ENCODE data around the gene SCTR. TPM values are rescaled to one million over a fixed set of nuclear protein-coding genes. Genes with fewer than 3 reads are reported as not detected.

The SCTR gene
- polyA plus RNA-seq, 3 donors from 2014 or later: not detected

DNA sequence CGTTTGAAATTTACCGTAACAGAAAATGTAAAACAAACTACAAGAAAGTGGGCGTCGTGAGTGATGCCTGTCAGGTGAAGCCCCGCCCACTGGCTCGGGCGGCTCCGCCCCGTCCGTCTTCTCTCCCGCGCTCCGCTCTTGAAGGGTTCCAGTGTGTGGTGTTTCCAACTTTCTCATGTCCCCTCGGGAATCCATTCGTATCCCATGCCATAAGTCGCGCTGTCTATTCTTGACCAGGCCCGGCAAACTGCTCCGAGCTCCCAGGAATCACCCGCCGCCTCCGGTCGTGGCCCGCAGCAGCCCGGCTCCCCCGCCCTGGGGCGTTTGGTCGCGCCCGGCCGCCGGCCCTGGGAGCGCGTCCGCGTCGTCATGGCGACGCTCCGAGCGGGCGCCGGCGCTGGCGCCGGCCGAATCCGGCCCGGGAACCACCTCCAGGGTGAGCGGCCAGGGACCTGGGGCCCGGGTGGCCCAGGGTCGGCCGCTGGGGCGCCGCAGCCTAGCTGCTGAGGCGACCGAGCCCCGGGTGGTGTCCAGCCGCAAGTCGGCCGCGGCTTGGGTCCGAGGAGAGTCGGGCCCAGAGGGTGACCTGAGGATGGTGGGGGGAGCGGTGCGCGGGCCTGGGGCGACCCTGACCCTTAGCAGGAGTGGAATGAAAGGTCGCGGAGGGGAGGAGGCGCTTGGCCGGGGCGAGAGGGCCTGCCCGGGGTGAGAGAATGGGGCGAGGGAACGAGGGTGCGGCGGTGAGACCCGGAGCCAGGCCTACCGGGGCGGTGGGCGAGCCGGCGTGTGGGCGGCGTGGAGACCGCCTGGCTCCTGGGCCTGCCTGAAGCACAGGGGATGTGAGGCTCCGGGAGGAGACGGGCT, 20.0 kb upstream of the SCTR start, which contains the start of gene CFAP221:
Gene CFAP221, plus strand, starts transcription at position 375 of the 864 bp plus-strand sequence. CDS start 1,683 bp downstream, outside the sequence.
- Mint-ChIP-seq H3K9me3 (peaks cover 0 to 7% (median 0%) of the 10 kb centered on the region in 6 donors), H3K4me3 (peak within 1 kb of the TSS; percentile 56 to 79 (median 72)), H3K27me3 (ENCODE audit: low read depth in 3 of 3) (peaks cover 15 to 33% (median 28%) of the 10 kb centered on the region in 3 donors), H3K27ac (no peak within 1 kb of the TSS), H3K36me3 (peaks cover 0 to 4% (median 3%) of the 10 kb centered on the region in 3 donors), H3K4me1 (peaks cover 9 to 13% of the 10 kb centered on the region in 2 donors)
- DNase-seq: peak; percentile 16 to 33 (median 24)

DNA sequence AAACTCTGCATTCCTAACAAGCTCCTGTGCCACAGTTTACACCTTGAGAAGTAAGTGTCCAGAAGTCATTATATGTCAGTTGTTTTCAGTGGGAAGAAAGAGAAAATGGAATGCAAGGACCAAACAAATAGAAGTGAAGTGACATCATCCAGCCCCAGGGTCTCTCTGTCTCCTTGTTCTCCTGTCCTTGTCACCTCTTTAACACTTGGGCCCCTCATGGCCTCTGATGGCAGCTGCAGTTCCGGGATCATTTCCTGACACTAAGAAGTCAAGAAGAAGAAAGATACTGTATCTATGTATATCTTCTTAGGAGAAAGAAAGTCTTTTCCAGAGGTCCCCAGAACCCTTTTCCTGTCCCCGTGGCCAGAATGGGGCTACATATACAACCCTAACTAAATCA, 17.2 kb upstream of the SCTR start:
- Mint-ChIP-seq H3K27ac (no peak overlapping the region), H3K27me3 (ENCODE audit: low read depth in 3 of 3) (peaks cover 10 to 33% (median 19%) of the 10 kb centered on the region in 3 donors), H3K36me3 (peaks cover 0 to 4% (median 3%) of the 10 kb centered on the region in 3 donors), H3K4me1 (peaks cover 9 to 13% of the 10 kb centered on the region in 2 donors), H3K9me3 (peaks cover 0 to 7% (median 0%) of the 10 kb centered on the region in 6 donors), H3K4me3 (no peak overlapping the region)
- no peak for DNase-seq

DNA sequence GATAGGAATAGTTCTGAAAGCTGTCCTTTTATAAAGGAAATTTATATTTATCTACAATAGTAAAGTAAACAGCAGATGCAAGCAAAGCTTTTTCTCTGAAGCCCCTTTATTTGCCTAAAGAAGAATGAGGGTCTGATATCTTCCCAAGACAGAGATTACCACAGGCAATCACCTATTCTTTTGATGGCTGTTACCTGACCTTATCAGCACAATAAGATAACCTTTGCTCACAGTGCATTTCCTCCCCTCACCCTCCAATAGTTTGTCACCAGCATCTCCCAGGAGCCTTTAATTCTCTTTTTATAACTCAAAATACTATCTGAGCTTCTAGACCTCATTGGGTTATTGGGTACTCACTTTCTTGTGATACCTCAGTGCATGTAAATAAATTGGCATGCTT, 13.5 kb upstream of the SCTR start:
- H3K27me3 Mint-ChIP-seq (ENCODE audit: low read depth in 3 of 3): peaks cover 5 to 12% (median 8%) of the 10 kb centered on the region in 3 donors
- H3K4me3 Mint-ChIP-seq: no peak overlapping the region
- peaks cover 0 to 3% (median 0%) of the 10 kb centered on the region in 3 donors for H3K36me3 Mint-ChIP-seq
- no peaks in the 10 kb centered on the region for H3K4me1 Mint-ChIP-seq
- DNase-seq: no peak
- H3K9me3 Mint-ChIP-seq: peaks cover 5 to 24% (median 13%) of the 10 kb centered on the region in 6 donors
- H3K27ac Mint-ChIP-seq: no peak overlapping the region

DNA sequence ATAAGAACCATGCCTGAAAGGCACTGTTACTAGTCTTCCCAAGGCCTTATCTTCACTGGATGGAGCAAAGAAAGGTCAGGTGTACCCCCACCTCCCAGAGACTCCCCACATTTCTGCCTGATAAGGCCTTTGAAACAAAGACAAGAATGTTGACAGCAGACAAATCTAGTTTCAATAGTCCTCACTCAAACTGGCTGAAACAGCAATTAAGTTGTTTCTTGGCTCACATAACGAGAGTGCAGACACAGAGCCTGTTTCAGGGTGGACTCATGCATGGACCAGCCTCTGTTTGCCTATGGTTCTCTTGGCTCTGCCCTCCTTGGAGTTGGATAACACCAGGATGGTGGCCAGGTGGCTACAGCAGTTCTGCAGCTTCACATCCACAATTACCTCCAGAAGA, 12.4 kb upstream of the SCTR start:
- Mint-ChIP-seq H3K27me3 (ENCODE audit: low read depth in 3 of 3) (peaks cover 3 to 4% (median 3%) of the 10 kb centered on the region in 3 donors), H3K9me3 (peaks cover 5 to 30% (median 14%) of the 10 kb centered on the region in 6 donors), H3K27ac (no peak overlapping the region), H3K4me1 (no peaks in the 10 kb centered on the region), H3K36me3 (peaks cover 0 to 3% (median 0%) of the 10 kb centered on the region in 3 donors), H3K4me3 (no peak overlapping the region)
- no peak for DNase-seq

DNA sequence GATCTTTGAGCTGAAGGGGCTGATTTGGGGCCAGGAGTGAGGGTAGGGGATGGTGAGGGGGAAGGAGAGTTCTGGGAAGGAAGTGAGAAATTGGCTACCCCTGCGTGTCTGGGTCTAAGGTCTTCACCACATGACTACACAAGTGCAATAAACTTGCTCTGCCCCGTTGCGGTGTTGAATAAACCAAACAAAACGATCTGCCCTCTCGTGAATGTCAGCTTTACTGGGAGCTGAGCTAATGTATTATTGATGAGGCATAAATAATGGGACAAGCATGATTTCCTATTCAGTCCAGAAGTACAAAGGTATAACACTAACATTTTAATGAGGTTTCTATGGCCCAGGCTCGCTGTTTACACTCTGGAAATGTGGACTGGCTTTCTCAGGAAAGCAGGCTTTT, 11.9 kb upstream of the SCTR start:
- Mint-ChIP-seq H3K27ac (no peak overlapping the region), H3K36me3 (peaks cover 0 to 3% (median 0%) of the 10 kb centered on the region in 3 donors), H3K27me3 (ENCODE audit: low read depth in 3 of 3) (peaks cover 0 to 3% (median 2%) of the 10 kb centered on the region in 3 donors), H3K9me3 (peaks cover 5 to 30% (median 14%) of the 10 kb centered on the region in 6 donors), H3K4me3 (no peak overlapping the region), H3K4me1 (no peaks in the 10 kb centered on the region)
- DNase-seq: no peak

DNA sequence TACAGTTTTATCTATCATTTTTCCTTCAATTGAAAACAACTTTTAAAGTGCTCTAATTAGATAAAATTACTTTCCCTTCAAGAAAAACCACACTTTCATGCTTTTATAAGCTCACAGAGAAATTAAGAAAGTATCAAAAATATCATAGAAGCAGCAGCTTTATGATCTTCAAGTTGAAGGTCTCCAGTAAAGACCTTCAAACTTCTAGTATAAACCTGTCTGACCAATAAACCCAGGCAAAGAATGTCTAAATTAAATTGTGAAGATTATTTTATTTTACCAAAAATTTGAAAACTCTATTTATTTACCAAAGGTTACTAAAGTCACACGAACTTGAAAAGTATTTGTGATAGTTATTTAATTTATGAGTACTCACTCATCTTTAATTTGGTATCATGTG, 9.3 kb upstream of the SCTR start:
- no peaks in the 10 kb centered on the region for H3K4me1 Mint-ChIP-seq
- H3K9me3 Mint-ChIP-seq: peaks cover 5 to 30% (median 14%) of the 10 kb centered on the region in 6 donors
- peaks cover 2 to 5% (median 3%) of the 10 kb centered on the region in 3 donors for H3K27me3 Mint-ChIP-seq (ENCODE audit: low read depth in 3 of 3)
- H3K4me3 Mint-ChIP-seq: no peak overlapping the region
- H3K27ac Mint-ChIP-seq: no peak overlapping the region
- no peak for DNase-seq
- peaks cover 0 to 3% (median 0%) of the 10 kb centered on the region in 3 donors for H3K36me3 Mint-ChIP-seq

DNA sequence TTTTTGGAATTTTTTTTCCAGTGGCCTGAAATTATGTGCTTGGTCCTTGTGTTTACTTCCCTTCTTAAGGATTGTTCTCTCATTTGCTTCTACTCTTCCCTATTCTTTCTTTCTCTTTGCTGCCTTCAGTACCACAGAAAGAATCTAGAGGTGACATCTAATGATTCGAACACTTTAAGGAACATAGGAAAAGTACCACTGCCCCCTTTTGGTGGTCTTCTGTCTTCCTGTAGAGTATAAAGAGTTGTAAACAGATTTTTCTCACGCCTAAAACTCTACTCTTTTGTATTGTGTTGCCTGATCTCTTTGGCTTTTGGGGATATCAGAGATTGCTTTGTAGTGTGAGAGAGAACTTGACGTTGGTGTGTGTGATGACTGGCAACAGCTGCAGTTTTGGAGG, 7.0 kb upstream of the SCTR start:
- Mint-ChIP-seq H3K9me3 (peaks cover 5 to 30% (median 14%) of the 10 kb centered on the region in 6 donors), H3K4me3 (no peak overlapping the region), H3K36me3 (peaks cover 0 to 3% (median 0%) of the 10 kb centered on the region in 3 donors)

DNA sequence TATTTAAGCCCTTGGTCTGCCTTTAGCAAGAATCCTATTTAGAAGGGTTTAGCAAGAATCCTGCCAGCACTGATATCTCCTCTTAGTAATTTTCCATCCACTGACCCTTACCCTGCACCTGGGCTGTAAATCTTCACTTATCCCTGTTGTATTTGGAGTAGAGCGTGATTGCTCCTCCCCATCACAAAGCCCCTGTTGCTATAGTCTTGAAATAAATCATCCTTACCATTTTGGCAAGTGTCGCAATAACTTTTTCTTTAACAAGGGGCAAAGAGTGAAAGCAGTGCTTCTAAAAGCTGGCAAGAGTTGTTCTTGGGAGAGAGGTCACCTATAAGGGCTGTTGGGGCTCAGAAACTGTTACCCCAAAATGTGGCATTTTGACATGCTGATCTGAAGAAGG, 3.7 kb upstream of the SCTR start:
- no peak overlapping the region for H3K27ac Mint-ChIP-seq
- peaks cover 7 to 16% (median 12%) of the 10 kb centered on the region in 3 donors for H3K27me3 Mint-ChIP-seq (ENCODE audit: low read depth in 3 of 3)
- H3K4me1 Mint-ChIP-seq: no peaks in the 10 kb centered on the region
- H3K4me3 Mint-ChIP-seq: no peak overlapping the region
- peaks cover 0 to under 1% (median 0%) of the 10 kb centered on the region in 3 donors for H3K36me3 Mint-ChIP-seq
- DNase-seq: no peak
- peaks cover under 1 to 10% (median 2%) of the 10 kb centered on the region in 6 donors for H3K9me3 Mint-ChIP-seq

More for the DNA sequence above, 7.0 kb upstream of the SCTR start:
- H3K27me3 Mint-ChIP-seq (ENCODE audit: low read depth in 3 of 3): peaks cover 2 to 9% (median 4%) of the 10 kb centered on the region in 3 donors
- H3K27ac Mint-ChIP-seq: no peak overlapping the region
- no peaks in the 10 kb centered on the region for H3K4me1 Mint-ChIP-seq
- no peak for DNase-seq

DNA sequence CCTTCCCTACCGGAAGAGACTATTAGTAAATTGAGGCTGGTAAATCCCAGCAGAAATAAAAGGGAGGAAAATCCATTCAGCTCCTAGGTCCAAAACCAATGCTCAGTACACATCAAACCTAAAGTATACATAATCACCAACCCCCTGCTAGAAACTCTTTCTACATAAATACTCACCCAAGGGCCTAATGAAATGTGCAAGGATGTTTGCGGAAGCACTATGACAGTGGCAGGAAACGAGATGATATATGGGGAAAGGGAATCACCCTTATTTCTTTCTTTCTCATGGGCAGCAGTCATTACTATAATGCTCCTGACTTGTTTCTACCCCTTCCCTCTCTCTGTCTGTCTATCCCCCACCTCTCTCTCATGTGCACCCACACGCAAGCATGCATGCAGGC, 1.3 kb upstream of the SCTR start:
- Mint-ChIP-seq H3K27ac (no peak overlapping the region), H3K4me1 (no peaks in the 10 kb centered on the region), H3K9me3 (peaks cover 0 to 3% (median 0%) of the 10 kb centered on the region in 6 donors), H3K4me3 (no peak overlapping the region), H3K27me3 (ENCODE audit: low read depth in 3 of 3) (peaks cover 11 to 24% (median 13%) of the 10 kb centered on the region in 3 donors), H3K36me3 (no peaks in the 10 kb centered on the region)
- DNase-seq: no peak

DNA sequence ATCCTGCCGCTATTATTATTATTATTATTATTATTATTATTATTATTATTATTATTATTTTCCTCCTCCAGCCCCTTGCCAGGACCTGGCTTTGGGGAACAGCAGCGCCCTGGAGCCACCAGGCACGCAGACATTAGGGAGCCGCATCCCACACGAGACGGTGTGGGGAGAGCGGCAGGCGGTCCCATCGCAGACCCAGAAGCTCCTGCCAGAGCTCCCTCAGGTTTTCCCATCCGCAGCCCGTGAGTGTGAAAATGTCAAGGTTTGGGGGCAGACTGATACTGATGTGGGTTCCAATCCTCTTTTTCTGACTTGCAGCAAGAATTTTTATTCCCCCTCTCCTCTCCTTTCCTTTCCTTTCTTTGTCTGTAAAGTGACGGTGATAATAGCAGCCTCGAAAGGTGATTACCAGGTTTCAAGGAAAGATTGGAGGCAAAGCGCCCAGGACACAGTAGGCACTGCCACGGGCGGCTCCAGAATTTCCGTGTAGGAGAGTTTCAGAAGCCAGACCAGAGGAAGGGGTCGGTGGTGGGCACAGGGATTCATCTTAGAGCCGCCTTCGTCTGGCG, 816 bp downstream of the SCTR start:
- no peak overlapping the region for H3K27ac Mint-ChIP-seq
- no peaks in the 10 kb centered on the region for H3K36me3 Mint-ChIP-seq
- no peak for DNase-seq
- H3K4me3 Mint-ChIP-seq: no peak overlapping the region
- H3K4me1 Mint-ChIP-seq: no peaks in the 10 kb centered on the region
- peaks cover 8 to 22% (median 17%) of the 10 kb centered on the region in 3 donors for H3K27me3 Mint-ChIP-seq (ENCODE audit: low read depth in 3 of 3)
- H3K9me3 Mint-ChIP-seq: peaks cover 0 to 3% (median 0%) of the 10 kb centered on the region in 6 donors

DNA sequence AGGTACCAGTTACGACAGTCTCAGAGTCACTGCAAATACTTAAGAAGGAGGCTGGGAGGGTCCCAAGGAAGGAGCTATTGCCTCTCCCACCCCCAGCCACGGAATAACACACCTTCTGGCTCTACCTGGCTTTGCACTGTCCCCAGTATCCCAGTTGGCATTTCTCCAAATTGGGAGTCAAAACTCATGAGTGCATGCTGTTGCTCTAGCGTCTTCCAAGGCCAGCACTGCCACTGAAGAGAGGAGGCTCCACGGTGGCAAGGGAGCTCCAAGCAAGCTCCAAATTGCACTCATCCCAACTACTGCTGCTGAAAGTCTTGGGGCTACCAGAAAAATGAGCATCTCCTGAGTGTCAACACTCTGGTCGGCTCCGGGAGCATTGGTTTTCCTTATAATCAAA, 1.6 kb downstream of the SCTR start:
- Mint-ChIP-seq H3K4me3 (no peak overlapping the region), H3K27ac (no peak overlapping the region), H3K9me3 (peaks cover 0 to 3% (median 0%) of the 10 kb centered on the region in 6 donors), H3K27me3 (ENCODE audit: low read depth in 3 of 3) (peaks cover 8 to 23% (median 17%) of the 10 kb centered on the region in 3 donors), H3K36me3 (no peaks in the 10 kb centered on the region), H3K4me1 (no peaks in the 10 kb centered on the region)
- DNase-seq: no peak

DNA sequence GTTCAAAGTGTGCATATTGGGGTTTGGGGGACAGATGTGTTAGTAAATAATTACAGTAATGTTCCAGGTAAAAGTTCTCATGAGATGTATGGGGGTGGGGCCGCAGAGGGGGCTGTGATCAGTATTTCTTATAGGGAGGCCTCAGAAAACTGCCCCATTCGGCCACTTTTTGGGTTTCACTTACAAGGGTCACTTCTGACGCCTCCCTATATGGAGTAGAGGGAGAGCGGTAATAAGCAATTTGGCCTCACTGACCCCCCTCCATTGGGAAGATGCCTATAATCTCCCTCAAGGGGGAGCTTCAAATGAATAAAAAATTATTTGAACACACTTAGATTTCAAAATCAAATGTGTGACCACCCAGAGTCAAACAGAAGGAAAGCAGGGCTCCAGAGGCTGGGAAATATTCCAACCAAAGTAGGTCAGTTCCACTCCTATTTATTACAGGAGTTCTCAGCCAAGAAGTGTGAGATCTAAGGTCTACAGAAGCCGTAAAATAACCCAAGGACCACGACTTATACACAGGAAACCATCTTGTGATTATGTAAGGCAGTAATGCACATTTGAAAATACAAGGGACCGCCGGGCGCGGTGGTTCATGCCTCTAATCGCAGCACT, 2.7 kb downstream of the SCTR start:
- Mint-ChIP-seq H3K27me3 (ENCODE audit: low read depth in 3 of 3) (peaks cover 8 to 23% (median 16%) of the 10 kb centered on the region in 3 donors), H3K4me3 (no peak overlapping the region), H3K36me3 (no peaks in the 10 kb centered on the region), H3K4me1 (no peaks in the 10 kb centered on the region), H3K27ac (no peak overlapping the region), H3K9me3 (peaks cover 0 to 3% (median 0%) of the 10 kb centered on the region in 6 donors)
- DNase-seq: no peak

DNA sequence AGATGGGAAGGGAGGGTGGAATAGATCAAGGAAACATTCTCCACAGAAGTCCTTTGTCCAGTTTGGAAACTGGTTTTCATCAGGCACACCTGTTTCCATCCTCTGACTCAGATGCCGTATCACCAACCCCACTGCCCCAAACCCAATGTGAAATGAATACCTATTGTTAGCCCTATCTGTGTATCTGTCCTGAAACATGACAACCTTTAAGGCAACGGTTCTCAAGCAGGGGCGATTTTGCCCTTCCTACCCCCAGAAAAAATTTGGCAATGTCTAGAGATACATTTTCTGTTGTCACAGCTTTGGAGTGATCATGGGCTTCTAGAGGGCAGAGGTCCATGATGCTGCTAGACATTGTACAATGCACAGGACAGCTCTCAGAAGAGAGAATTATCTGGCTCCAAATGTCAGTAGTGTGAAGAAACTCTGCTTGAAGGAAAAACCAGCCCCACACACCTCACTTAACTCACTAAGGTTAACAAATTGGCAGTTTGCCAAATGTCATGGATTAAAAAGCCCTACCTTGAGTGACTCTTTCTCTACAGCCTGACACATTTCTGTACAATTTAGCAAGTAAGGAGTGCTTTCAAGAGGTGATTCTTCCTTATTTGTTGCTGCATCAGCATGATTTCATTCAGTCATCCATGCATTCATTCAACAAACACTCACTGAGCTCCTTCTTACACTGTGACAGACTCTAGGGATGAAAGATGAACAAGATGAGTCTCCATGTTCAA, 3.4 kb downstream of the SCTR start:
- H3K27ac Mint-ChIP-seq: no peak overlapping the region
- H3K4me1 Mint-ChIP-seq: no peaks in the 10 kb centered on the region
- peaks cover 8 to 26% (median 16%) of the 10 kb centered on the region in 3 donors for H3K27me3 Mint-ChIP-seq (ENCODE audit: low read depth in 3 of 3)
- no peak for DNase-seq
- H3K4me3 Mint-ChIP-seq: no peak overlapping the region
- no peaks in the 10 kb centered on the region for H3K36me3 Mint-ChIP-seq
- H3K9me3 Mint-ChIP-seq: peaks cover 0 to 3% (median 0%) of the 10 kb centered on the region in 6 donors
